Urinary bladder (tissue), 4 donors: ENCODE results near the gene TNFSF13. TPM values are rescaled to one million over a fixed set of nuclear protein-coding genes. Genes with fewer than 3 reads are reported as not detected.

Experiments used
- DNase-seq: peaks from one replicate; pipeline ENCODE4 v3.0.0-alpha.2; 2015; ENCODE audit errors: extremely low spot score
- H3K27ac ChIP-seq: one replicate; pipeline ENCODE4 v1.5.1; 2013; ENCODE audit warnings: low read depth, mild to moderate bottlenecking, moderate library complexity
- H3K36me3 ChIP-seq: one replicate; pipeline ENCODE4 v1.6.1; 2013; ENCODE audit warnings: mild to moderate bottlenecking, moderate library complexity; ENCODE audit not compliant: insufficient read depth
- H3K4me1 ChIP-seq: one replicate; pipeline ENCODE4 v1.6.1; 2013; ENCODE audit warnings: mild to moderate bottlenecking, moderate library complexity; ENCODE audit not compliant: insufficient read depth
- H3K4me3 ChIP-seq: one replicate; pipeline ENCODE4 v1.5.1; 2013; ENCODE audit warnings: low read depth, low read length
- WGBS: extraction: QIAGEN DNeasy Blood & Tissue Kit; methylation state at CpG from one replicate; pipeline ENCODE4 v1.1.7; 2013; 5-methylcytosine and 5-hydroxymethylcytosine counted together
- polyA plus RNA-seq: library from polyadenylated mRNA; stranded (reverse); fragments of 200-250 nt; gene quantifications from one replicate; pipeline ENCODE4 v1.2.3, GENCODE V29; 2013
- total RNA-seq: library from RNA; depleted of rRNA; stranded (reverse); fragments of >200 nt; gene quantifications from one replicate; pipeline ENCODE4 v1.2.3, GENCODE V29; 2014
- donor health status: healthy with polysubstance abuse.
- donor health status: healthy.

Gene TNFSF13
- total and polyA plus RNA-seq, 2 donors: 3.8 to 22.3 TPM

DNA sequence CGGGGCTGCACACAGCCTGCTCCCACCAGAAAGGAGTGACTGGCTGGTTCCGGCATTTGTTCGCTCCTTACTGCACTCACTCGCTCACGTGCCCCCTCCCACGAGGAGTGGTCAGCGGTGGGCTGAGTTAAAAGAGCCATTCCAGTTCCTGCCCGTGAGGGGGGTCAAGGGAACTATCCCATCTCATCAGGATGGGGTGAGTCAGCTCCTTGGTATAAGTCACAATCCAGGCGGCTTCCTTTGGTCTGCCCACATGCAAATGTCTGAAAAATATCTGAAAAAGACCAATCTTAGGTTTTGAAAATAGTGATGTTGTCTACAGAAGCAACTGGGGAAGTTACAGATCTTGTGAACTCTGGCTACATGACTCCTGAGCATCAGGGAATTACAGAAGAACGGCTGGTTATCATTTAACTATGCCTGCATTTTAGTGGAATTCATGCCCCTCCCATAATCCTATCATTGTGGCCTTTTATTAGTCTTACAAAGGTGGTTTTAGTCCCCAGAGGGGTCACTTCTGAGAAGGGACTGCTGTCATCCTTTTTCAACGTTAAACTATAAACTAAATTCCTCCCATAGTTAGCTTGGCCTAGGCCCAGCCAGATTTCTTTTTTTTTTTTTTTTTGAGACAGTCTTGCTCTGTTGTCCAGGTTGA is 19.5 kb upstream of the TNFSF13 start:
- WGBS: 61% methylated on average over 11 of the region's 11 CpGs
- Histone ChIP-seq H3K36me3 (no peaks in the 10 kb centered on the region), H3K4me1 (no peaks in the 10 kb centered on the region), H3K4me3 (no peak overlapping the region), H3K27ac (no peak overlapping the region)
- no peak for DNase-seq

DNA sequence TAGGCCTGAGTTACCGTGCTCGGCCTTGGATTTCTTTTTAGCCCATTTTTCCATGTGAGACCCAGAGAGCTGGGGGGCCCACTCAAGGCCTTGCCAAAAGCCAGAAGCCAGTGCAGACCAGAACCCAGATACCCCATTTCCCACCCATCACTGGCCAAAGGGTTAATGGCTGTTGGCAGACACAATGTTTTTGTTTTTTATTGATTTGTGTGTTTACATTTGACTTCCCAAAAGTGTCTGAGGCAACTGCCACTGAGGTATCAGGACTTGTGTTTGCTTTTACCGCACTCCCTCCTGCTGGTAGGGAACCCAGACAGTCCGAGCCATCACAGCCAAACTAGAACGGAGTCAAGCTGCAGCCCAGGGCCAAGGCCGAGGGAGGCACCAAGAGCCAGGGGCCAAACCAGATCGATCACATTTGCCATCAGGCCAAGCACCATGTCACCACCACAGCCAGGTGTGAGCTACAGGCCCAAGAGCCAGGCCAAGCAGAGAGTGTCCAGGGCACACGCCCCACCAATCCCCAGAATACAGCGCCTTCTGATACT is 17.4 kb upstream of the TNFSF13 start:
- Histone ChIP-seq H3K4me3 (no peak overlapping the region), H3K36me3 (no peaks in the 10 kb centered on the region), H3K27ac (no peak overlapping the region), H3K4me1 (no peaks in the 10 kb centered on the region)
- 93% methylated on average over 9 of the region's 9 CpGs for WGBS
- no peak for DNase-seq

DNA sequence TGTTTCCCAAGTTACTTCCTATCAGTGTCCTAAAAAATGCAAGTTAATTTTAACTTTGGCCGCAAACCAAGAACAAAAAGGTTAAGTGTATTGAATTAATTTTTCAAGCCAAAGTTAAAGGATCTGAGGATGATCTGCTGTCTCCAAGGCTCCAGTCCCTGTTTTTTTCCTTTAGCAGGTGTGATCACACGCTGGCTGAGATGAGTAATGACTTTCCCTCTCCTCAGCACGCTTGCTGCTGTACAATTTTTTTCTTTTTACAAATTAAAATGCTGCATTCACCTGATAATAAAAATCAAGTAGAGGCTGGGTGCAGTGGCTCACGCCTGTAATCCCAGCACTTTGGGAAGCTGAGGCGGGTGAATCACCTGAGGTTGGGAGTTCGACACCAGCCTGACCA is 13.6 kb upstream of the TNFSF13 start:
- Histone ChIP-seq H3K27ac (no peak overlapping the region), H3K4me3 (no peak overlapping the region), H3K4me1 (no peaks in the 10 kb centered on the region), H3K36me3 (no peaks in the 10 kb centered on the region)
- no peak for DNase-seq
- 72% methylated on average over 6 of the region's 6 CpGs for WGBS

DNA sequence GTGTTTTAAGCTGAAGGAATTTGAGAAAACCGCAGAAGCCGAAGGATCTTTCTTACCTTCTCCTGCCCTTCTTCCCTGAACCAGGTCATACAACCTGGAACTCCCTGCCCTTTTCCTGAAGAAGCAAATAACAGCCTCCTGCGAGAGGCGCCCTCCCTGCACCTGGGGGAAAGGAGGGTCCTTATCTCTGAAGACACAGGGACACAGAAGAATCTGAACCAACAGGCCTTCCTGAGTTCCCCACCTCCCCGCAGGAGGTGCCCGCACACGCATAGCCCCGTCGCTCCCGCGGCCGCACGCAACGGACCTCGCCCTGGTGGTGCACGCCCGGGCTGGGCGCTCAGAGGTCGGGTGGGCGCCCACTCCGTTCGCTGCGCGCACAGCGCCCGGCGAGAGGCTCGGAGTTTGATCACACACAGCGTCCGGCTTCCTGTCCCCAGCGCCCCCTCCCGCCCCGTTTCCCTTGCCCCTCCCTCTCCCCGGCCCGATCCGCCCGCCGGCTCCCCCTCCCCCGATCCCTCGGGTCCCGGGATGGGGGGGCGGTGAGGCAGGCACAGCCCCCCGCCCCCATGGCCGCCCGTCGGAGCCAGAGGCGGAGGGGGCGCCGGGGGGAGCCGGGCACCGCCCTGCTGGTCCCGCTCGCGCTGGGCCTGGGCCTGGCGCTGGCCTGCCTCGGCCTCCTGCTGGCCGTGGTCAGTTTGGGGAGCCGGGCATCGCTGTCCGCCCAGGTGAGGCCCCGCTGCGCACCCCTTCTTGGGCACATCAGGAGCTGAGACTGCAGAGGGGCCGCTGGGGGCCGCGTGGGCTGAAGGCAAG is 9.8 kb upstream of the TNFSF13 start, which contains the start of gene TNFSF12:
TNFSF12 (plus strand) TSS at position 474 of the 816 bp plus-strand sequence; CDS start at position 570, 96 bp downstream.
- Histone ChIP-seq H3K36me3 (no peaks in the 10 kb centered on the region), H3K27ac (peak within 1 kb of the TSS; percentile 64), H3K4me3 (peak within 1 kb of the TSS; percentile 74), H3K4me1 (no peaks in the 10 kb centered on the region)
- 2% methylated on average over 65 of the region's 65 CpGs for WGBS
- DNase-seq: no peak

DNA sequence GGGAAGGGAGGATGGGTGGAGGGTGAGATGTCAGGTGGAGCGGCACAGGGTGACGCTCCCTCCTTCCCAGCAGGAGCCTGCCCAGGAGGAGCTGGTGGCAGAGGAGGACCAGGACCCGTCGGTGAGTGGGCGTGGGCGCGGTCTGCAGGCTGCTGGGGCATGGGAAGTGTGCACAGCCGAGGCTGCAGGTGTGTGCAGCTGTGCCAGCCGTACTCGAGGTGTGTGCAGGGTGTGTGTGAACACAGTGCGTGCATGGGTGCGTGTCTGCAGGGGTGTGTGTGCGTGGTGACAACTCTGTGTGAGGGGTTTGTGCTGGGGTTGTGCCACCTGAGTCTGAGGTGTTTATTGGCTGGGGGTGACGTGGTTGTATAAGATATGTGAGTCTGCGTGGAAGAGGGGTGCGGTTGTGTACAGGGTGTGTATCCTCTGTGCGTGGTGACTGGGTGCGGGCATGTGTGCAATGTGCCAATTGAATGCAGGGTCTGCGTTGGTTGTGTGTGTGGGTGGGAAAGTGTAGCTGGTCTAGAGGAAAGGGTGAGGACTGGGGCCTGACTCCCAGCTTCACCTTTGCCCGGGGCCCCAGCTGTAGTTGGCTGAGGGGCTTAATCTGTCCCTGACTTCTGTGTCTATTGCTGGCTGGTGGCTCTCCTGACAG is 9.0 kb upstream of the TNFSF13 start:
- Histone ChIP-seq H3K27ac (peak overlapping the region; percentile 64), H3K4me3 (peak overlapping the region; percentile 74), H3K4me1 (no peaks in the 10 kb centered on the region), H3K36me3 (no peaks in the 10 kb centered on the region)
- 29% methylated on average over 20 of the region's 20 CpGs for WGBS
- DNase-seq: no peak

DNA sequence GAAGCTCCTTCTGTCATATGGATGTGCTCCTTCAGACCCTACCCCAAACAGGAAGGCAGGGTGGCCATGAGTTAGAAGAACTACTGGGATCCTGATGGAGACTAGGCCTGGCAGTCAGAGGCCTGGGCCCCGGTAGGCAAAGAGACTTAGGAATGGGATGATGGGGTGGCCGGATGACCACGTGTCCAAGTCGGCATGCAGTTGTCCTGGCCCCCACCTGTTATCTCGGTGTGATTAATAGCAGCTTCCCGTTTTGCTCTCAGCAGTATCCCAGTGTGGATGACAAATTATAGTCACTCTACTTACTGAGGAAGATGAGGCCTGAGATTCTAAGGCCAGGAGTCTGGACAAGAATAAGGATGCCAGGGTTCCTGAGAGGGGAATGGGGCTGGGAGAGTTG is 8.2 kb upstream of the TNFSF13 start:
- WGBS: 61% methylated on average over 6 of the region's 6 CpGs
- Histone ChIP-seq H3K4me1 (no peaks in the 10 kb centered on the region), H3K4me3 (no peak overlapping the region)

DNA sequence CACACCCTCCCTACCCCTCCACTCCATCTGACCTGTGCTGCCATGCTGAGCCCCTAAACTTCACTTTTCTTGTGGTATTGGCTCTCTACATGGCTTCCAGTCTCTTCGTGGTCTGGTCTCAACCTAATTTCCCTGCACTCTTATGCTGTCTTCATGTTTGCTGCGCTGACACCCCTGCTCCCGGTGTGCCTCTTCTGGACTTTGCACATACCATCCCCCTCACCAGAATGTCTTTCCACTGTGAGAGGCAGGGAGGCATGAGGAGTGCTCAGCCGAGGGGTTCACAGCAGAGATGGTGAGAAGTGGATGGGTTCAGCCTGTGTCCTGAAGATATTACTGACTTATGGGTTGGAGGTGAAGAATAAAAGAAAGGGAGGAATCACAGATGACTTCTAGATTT is 7.2 kb upstream of the TNFSF13 start:
- Histone ChIP-seq H3K4me1 (no peaks in the 10 kb centered on the region), H3K36me3 (no peaks in the 10 kb centered on the region), H3K4me3 (no peak overlapping the region), H3K27ac (no peak overlapping the region)
- 87% methylated on average over 4 of the region's 4 CpGs for WGBS
- no peak for DNase-seq

More for the DNA sequence above, 8.2 kb upstream of the TNFSF13 start:
- no peak overlapping the region for H3K27ac ChIP-seq
- H3K36me3 ChIP-seq: no peaks in the 10 kb centered on the region
- no peak for DNase-seq

DNA sequence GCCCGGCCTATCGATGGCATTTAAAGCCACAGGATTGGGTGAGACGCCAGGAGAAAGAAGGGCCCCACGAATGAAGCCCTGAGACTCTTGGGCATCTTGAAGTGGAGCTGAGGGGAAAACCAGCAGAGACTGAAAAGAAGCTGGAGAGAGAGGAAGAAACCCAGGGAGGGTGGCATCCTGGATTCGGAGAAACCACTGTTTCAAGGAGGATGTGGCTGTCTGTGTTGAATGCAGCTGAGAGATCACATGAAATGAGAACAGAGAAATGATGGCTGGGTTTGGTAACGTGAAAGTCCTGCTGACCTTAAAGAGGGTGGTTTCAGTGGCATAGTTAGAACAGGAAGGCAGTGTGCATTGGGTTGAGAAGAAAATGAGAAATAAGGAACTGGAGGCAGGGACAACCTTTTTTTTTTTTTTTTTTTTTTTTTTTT is 5.9 kb upstream of the TNFSF13 start:
- H3K4me3 ChIP-seq: no peak overlapping the region
- WGBS: 83% methylated on average over 6 of the region's 6 CpGs
- no peaks in the 10 kb centered on the region for H3K4me1 ChIP-seq
- no peak for DNase-seq
- no peak overlapping the region for H3K27ac ChIP-seq
- no peaks in the 10 kb centered on the region for H3K36me3 ChIP-seq

DNA sequence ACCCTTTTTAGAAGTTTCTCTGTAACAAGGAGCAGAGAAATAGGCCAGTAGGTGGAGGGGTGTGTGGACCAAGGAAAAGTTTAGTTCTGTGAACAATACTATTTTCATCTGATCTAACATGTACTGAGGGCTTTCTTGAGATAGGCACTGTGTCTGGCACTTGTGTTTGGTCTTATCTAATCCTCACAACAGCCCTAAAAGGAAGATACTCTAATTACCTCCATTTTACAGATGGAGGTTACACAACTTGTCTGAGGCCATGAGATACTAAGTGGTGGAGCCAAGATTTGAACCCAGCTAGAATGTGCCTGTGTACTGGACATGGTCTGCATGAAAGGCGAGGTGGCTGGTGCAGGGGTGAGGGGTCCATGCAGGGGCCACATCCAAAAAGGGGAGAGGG is 5.2 kb upstream of the TNFSF13 start:
- Histone ChIP-seq H3K4me1 (no peaks in the 10 kb centered on the region), H3K27ac (no peak overlapping the region), H3K36me3 (no peaks in the 10 kb centered on the region), H3K4me3 (no peak overlapping the region)
- DNase-seq: no peak
- 100% methylated on average over 1 of the region's 1 CpG for WGBS

DNA sequence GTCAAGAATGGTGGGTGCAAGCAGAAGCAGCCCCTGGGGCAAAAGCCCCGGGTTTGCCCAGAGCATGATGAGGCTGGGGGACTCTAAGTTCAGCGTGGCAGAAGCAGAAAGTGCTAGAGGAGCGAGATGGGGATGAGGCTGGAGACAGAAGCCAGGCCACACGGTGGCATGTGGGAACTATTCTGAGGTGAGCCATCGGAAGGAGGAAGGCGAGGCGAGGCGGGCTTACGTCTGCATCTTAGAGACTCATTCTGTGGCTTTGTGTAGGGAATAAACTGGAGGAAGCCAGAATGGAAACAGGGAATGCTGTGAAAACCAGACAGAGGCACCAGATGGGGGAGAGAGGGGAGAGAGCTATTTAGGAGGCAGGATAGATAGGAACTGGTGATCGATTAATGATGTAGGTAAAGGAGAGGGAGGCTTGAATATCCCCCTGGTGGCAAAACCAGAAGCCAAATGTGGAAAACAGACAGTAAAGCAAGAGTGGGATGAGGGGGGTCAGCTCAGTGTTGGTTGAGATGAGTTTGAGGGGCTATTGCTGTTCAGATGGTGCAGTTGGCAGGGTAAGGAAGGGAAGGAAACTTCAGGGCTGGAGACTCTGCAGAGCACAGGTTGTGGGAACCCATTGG is 3.1 kb upstream of the TNFSF13 start:
- 57% methylated on average over 10 of the region's 10 CpGs for WGBS
- H3K27ac ChIP-seq: no peak overlapping the region
- no peaks in the 10 kb centered on the region for H3K36me3 ChIP-seq

DNA sequence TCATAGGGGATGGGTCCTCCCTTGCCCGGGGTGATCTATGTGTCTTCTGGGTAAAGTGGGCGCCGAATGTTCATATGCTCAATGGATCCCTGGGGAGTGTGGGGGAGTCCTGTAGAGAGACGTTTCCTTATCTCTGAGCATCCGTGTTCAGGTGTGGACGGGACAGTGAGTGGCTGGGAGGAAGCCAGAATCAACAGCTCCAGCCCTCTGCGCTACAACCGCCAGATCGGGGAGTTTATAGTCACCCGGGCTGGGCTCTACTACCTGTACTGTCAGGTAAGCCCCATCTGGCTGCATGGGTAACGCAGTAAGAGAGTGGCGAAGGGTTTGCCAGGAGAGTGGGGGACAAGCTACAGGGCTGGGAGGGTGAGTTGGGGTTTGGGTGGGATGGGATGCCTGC is 1.9 kb upstream of the TNFSF13 start:
- no peaks in the 10 kb centered on the region for H3K36me3 ChIP-seq
- DNase-seq: no peak
- no peak overlapping the region for H3K27ac ChIP-seq
- WGBS: 87% methylated on average over 12 of the region's 12 CpGs
- no peaks in the 10 kb centered on the region for H3K4me1 ChIP-seq
- H3K4me3 ChIP-seq: no peak overlapping the region

More for the DNA sequence above, 3.1 kb upstream of the TNFSF13 start:
- no peak for DNase-seq
- no peaks in the 10 kb centered on the region for H3K4me1 ChIP-seq
- H3K4me3 ChIP-seq: no peak overlapping the region

DNA sequence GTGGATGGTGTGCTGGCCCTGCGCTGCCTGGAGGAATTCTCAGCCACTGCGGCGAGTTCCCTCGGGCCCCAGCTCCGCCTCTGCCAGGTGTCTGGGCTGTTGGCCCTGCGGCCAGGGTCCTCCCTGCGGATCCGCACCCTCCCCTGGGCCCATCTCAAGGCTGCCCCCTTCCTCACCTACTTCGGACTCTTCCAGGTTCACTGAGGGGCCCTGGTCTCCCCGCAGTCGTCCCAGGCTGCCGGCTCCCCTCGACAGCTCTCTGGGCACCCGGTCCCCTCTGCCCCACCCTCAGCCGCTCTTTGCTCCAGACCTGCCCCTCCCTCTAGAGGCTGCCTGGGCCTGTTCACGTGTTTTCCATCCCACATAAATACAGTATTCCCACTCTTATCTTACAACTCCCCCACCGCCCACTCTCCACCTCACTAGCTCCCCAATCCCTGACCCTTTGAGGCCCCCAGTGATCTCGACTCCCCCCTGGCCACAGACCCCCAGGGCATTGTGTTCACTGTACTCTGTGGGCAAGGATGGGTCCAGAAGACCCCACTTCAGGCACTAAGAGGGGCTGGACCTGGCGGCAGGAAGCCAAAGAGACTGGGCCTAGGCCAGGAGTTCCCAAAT is 1.3 kb upstream of the TNFSF13 start:
- Histone ChIP-seq H3K27ac (peak overlapping the region; percentile 87), H3K4me3 (no peak overlapping the region), H3K4me1 (no peaks in the 10 kb centered on the region), H3K36me3 (no peaks in the 10 kb centered on the region)
- no peak for DNase-seq
- WGBS: 51% methylated on average over 19 of the region's 19 CpGs
